ENCODE measurements around the gene LCMT1.

GRCh38 chr16:25140459-25140858 lies 28.9 kb downstream of the LCMT1 start:
- TF ChIP-seq POLR2A (IDR thresholded peaks at IDR 0.05), result no peak
- TF ChIP-seq CTCF (IDR thresholded peaks at IDR 0.05), result no peak
- no peak for TF ChIP-seq EP300 (IDR thresholded peaks at IDR 0.05)

Measured in ovary (tissue), 3 donors.